Measurements from ENCODE around the gene CUL9. TPM values are rescaled to one million over a fixed set of nuclear protein-coding genes. Genes with fewer than 3 reads are reported as not detected.

Gene CUL9
- polyA plus RNA-seq, 3 donors, result 2.9 to 68.8 (median 3.8) TPM

DNA sequence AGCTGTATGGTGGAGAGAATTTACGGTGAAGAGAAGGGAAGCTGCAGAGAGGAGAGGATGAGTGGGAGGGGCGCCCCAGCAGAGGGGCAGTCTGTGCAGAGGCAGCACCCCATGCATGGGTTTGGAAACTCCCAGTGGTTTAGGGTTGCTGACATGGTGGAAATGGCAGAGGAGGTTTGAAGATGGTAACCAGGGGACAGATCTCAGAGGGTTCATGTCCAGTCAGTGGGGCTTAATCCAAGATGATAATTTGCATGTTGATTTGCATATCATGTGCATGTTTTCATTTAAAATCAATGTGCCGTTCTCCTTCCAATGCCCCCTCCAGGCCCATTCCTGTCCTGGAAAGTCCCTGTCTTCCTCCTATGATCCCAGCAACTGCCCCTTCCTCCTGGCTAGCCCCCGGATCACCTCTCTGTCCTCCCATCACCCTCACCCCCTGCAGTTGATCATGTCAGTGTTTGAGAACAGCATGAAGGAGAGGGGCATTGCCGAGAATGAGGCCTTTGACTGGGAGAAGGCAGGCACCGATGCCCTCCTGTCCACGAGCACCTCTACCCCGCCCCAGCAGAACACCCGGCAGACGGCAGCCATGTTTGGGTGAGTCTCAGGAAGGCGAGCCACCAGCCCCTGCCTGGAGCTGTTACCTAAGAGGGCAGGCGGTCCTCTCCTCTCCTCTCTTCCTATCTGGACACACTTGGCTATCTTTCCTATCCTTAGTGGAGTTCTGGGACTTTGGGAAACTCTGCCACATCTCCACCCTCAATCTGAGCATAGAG, 75.6 kb downstream of the CUL9 start:
- intact Hi-C loops (cut with micrococcal nuclease), result no loop called here
- no peak for DNase-seq
- Mint-ChIP-seq H3K27me3 (ENCODE audit: low read depth in 3 of 3) (peaks cover 18 to 23% (median 22%) of the 10 kb centered on the region in 3 donors), H3K36me3 (no peaks in the 10 kb centered on the region), H3K4me1 (no peaks in the 10 kb centered on the region), H3K27ac (peak overlapping the region in 1 of 7 donors; percentile 66), H3K9me3 (no peaks in the 10 kb centered on the region), H3K4me3 (no peak overlapping the region)
- H3K79me2 ChIP-seq (ENCODE audit: insufficient read depth, low read length), result no peaks in the 10 kb centered on the region
- H3K4me3 ChIP-seq (replicated peaks in 1 of 3; ENCODE audit: low read depth in 2 of 3, low read length in 3 of 3), result no peak overlapping the region
- H3K27ac ChIP-seq (ENCODE audit: low read depth in 1 of 2, low read length in 2 of 2), result no peak overlapping the region
- no peak overlapping the region for H2AFZ ChIP-seq (ENCODE audit: insufficient read depth, low read depth, low read length, poor library complexity, severe bottlenecking)
- no peaks in the 10 kb centered on the region for H3K4me1 ChIP-seq (ENCODE audit: control insufficient read depth in 1 of 2, insufficient read depth in 2 of 2, low read length in 2 of 2)
- TF ChIP-seq CTCF (IDR thresholded peaks at IDR 0.05), result no peak
- no peaks in the 10 kb centered on the region for H3K36me3 ChIP-seq (replicated peaks in 1 of 2; ENCODE audit: control insufficient read depth in 1 of 2, insufficient read depth in 2 of 2, low read length in 2 of 2)
- peaks cover 0 to 9% of the 10 kb centered on the region in 2 donors for H3K27me3 ChIP-seq (ENCODE audit: control insufficient read depth in 2 of 2, insufficient read depth in 2 of 2, low read length in 2 of 2)
- no peaks in the 10 kb centered on the region for H4K20me1 ChIP-seq (ENCODE audit: insufficient read depth, low read length)
- no peak overlapping the region for H3K4me2 ChIP-seq (replicated peaks; ENCODE audit: extremely low read depth, low read length, poor library complexity, severe bottlenecking)
- H3K9ac ChIP-seq (ENCODE audit: insufficient read depth, low read length, poor library complexity, severe bottlenecking), result no peak overlapping the region
- WGBS (ENCODE audit: insufficient coverage), result 93% methylated on average over 8 of the region's 12 CpGs
- H3K9me3 ChIP-seq (replicated peaks in 1 of 2; ENCODE audit: control insufficient read depth in 1 of 2, insufficient read depth in 1 of 2, low read length in 2 of 2), result no peaks in the 10 kb centered on the region

GRCh38 chr6:43258180-43258579, 76.2 kb downstream of the CUL9 start:
- no peak overlapping the region for H3K9ac ChIP-seq (ENCODE audit: insufficient read depth, low read length, poor library complexity, severe bottlenecking)
- H3K4me3 Mint-ChIP-seq, result no peak overlapping the region
- H3K27me3 Mint-ChIP-seq (ENCODE audit: low read depth in 3 of 3), result peaks cover 14 to 22% (median 17%) of the 10 kb centered on the region in 3 donors
- no peak for DNase-seq
- H3K27me3 ChIP-seq (ENCODE audit: control insufficient read depth in 2 of 2, insufficient read depth in 2 of 2, low read length in 2 of 2), result peaks cover 0 to 2% of the 10 kb centered on the region in 2 donors
- H3K36me3 Mint-ChIP-seq, result no peaks in the 10 kb centered on the region
- H3K4me2 ChIP-seq (replicated peaks; ENCODE audit: extremely low read depth, low read length, poor library complexity, severe bottlenecking), result no peak overlapping the region
- no peaks in the 10 kb centered on the region for H4K20me1 ChIP-seq (ENCODE audit: insufficient read depth, low read length)
- H3K79me2 ChIP-seq (ENCODE audit: insufficient read depth, low read length), result no peaks in the 10 kb centered on the region
- H3K4me3 ChIP-seq (replicated peaks in 1 of 3; ENCODE audit: low read depth in 2 of 3, low read length in 3 of 3), result no peak overlapping the region
- H2AFZ ChIP-seq (ENCODE audit: insufficient read depth, low read depth, low read length, poor library complexity, severe bottlenecking), result no peak overlapping the region
- WGBS (ENCODE audit: insufficient coverage), result 100% methylated on average over 1 of the region's 4 CpGs
- H3K4me1 ChIP-seq (ENCODE audit: control insufficient read depth in 1 of 2, insufficient read depth in 2 of 2, low read length in 2 of 2), result no peaks in the 10 kb centered on the region
- H3K27ac Mint-ChIP-seq, result peak overlapping the region in 1 of 7 donors; percentile 66
- intact Hi-C loops (cut with micrococcal nuclease), result no loop called here
- H3K9me3 Mint-ChIP-seq, result no peaks in the 10 kb centered on the region
- no peaks in the 10 kb centered on the region for H3K4me1 Mint-ChIP-seq
- no peak for TF ChIP-seq CTCF (IDR thresholded peaks at IDR 0.05)
- H3K9me3 ChIP-seq (replicated peaks in 1 of 2; ENCODE audit: control insufficient read depth in 1 of 2, insufficient read depth in 1 of 2, low read length in 2 of 2), result no peaks in the 10 kb centered on the region
- no peaks in the 10 kb centered on the region for H3K36me3 ChIP-seq (replicated peaks in 1 of 2; ENCODE audit: control insufficient read depth in 1 of 2, insufficient read depth in 2 of 2, low read length in 2 of 2)
- H3K27ac ChIP-seq (ENCODE audit: low read depth in 1 of 2, low read length in 2 of 2), result no peak overlapping the region

All from CD14-positive monocyte (primary cell).